Kidney epithelial cell (primary cell): Measurements from ENCODE around the gene ARL14. TPM values are rescaled to one million over a fixed set of nuclear protein-coding genes. Genes with fewer than 3 reads are reported as not detected.
"Not testable (repeated sequence)": the region's sequence is repeated elsewhere in the genome, so short reads cannot be mapped to it uniquely, and the experiment has no call there.

ENCODE experiments used
- DNase-seq: peaks from one replicate; pipeline ENCODE4 v3.0.0-alpha.2; 2010; ENCODE audit warnings: low read depth
- H3K27me3 ChIP-seq: 2 replicates; pipeline ENCODE4 v1.6.0; 2011; ENCODE audit warnings: low read length; ENCODE audit not compliant: control insufficient read depth, insufficient read depth
- H3K36me3 ChIP-seq: 2 replicates; pipeline ENCODE4 v1.5.1; 2011; ENCODE audit warnings: low read length; ENCODE audit not compliant: control insufficient read depth, insufficient read depth
- H3K4me3 ChIP-seq: 2 replicates; pipeline ENCODE4 v1.5.1; 2011; ENCODE audit warnings: low read depth, mild to moderate bottlenecking, control low read depth, low read length
- CTCF ChIP-seq: IDR thresholded peaks from 2 replicates; pipeline ENCODE4 v1.5.1; 2011; ENCODE audit warnings: mild to moderate bottlenecking, moderate library complexity, low read length, control low read depth, inconsistent platforms; ENCODE audit not compliant: insufficient read depth, poor library complexity, severe bottlenecking
- total RNA-seq: library from RNA; depleted of rRNA; stranded (reverse); fragments of >200 nt; gene quantifications from 2 replicates; pipeline ENCODE4 v1.2.3, GENCODE V29; 2015

Gene ARL14
- total RNA-seq, 1 donor from 2014 or later, result 0.08 TPM

- Histone ChIP-seq H3K36me3 (no peaks in the 10 kb centered on the region), H3K27me3 (no peaks in the 10 kb centered on the region), H3K4me3 (no peak overlapping the region)
- DNase-seq, result no peak
- no peak for TF ChIP-seq CTCF
Observed at GRCh38 chr3:160709477-160710182, 32.7 kb downstream of the ARL14 start.

GRCh38 chr3:160713144-160713543, 36.2 kb downstream of the ARL14 start:
- not testable (repeated sequence) for H3K4me3 ChIP-seq, DNase-seq, H3K27me3 ChIP-seq, H3K36me3 ChIP-seq

- DNase-seq, result no peak
- Histone ChIP-seq H3K4me3 (no peak overlapping the region), H3K36me3 (no peaks in the 10 kb centered on the region), H3K27me3 (no peaks in the 10 kb centered on the region)
- no peak for TF ChIP-seq CTCF
Observed at GRCh38 chr3:160719710-160720109, 42.8 kb downstream of the ARL14 start.

GRCh38 chr3:160720123-160720746, 43.3 kb downstream of the ARL14 start:
- TF ChIP-seq CTCF, result peak; percentile 23
- no peak overlapping the region for H3K4me3 ChIP-seq
- DNase-seq, result no peak
- no peaks in the 10 kb centered on the region for H3K27me3 ChIP-seq
- no peaks in the 10 kb centered on the region for H3K36me3 ChIP-seq

GRCh38 chr3:160722331-160722730, 45.4 kb downstream of the ARL14 start:
- no peaks in the 10 kb centered on the region for H3K36me3 ChIP-seq
- no peak for TF ChIP-seq CTCF
- H3K4me3 ChIP-seq, result no peak overlapping the region
- H3K27me3 ChIP-seq, result no peaks in the 10 kb centered on the region
- no peak for DNase-seq

GRCh38 chr3:160725338-160725737, 48.4 kb downstream of the ARL14 start:
- H3K4me3 ChIP-seq, result no peak overlapping the region
- H3K36me3 ChIP-seq, result no peaks in the 10 kb centered on the region
- H3K27me3 ChIP-seq, result no peaks in the 10 kb centered on the region
- no peak for TF ChIP-seq CTCF
- no peak for DNase-seq

Other genes with a start within 250 kb of the ARL14 start
- 13.8 and 20.9 TPM in 2 replicates for gene TRIM59, start 227.4 kb upstream of the ARL14 start, total RNA-seq
- gene KPNA4, start 111.6 kb upstream of the ARL14 start, total RNA-seq, result 34.4 and 38.0 TPM in 2 replicates
- 11.1 and 12.0 TPM in 2 replicates for gene PPM1L, start 79.1 kb downstream of the ARL14 start, total RNA-seq